Caki2 (cell line): Measurements from ENCODE around the gene MAJIN. TPM values are rescaled to one million over a fixed set of nuclear protein-coding genes. Genes with fewer than 3 reads are reported as not detected.

ENCODE experiments used
- DNase-seq: peaks from one replicate; pipeline ENCODE4 v3.0.0-alpha.2; 2015; ENCODE audit warnings: low read depth
- in situ Hi-C: cut with HindIII; loops from 2 replicates; pipeline ENCODE4 v1.10.0; 2016; ENCODE audit warnings: low sequenced_read_pairs, low pct_unique_long_range_greater_than_20kb, mixed read lengths
- total RNA-seq: library from RNA; depleted of rRNA; stranded (reverse); fragments of >200 nt; shearing (Covaris generic); gene quantifications from 2 replicates; pipeline ENCODE4 v1.2.3, GENCODE V29; 2014; ENCODE audit warnings: low replicate concordance

The MAJIN gene
- total RNA-seq, 1 experiment from 2014 or later, result not detected

- no peak for DNase-seq
- in situ Hi-C loops, result no loop called here
These were observed 69.6 kb downstream of the MAJIN start for GRCh38 chr11:64902102-64902900.

- no peak for DNase-seq
- in situ Hi-C loops, result no loop called here
These were observed 71.1 kb downstream of the MAJIN start for GRCh38 chr11:64900774-64901173.

GRCh38 chr11:64900263-64900678, 71.6 kb downstream of the MAJIN start:
- in situ Hi-C loops, result no loop called here
- DNase-seq, result peak; percentile 64

DNA sequence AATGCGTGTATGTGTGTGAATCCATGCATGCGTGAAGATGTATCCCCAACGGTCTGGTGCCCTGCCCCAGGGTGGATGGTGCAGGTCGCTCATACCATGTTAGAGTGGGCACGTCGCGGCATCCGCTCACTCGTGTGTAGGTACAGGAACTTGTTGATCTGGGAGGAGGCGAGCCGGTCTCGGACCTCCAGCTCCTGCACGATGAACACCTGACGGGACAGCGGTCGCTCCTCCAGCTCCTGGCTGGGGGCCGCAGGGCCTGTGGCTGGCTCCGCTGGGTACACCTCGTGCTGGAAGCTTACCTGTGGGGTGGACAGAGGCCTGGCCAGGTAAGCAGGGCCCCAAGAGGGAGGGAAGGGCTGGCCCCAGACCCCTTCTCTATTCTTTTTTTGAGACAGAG, 73.4 kb downstream of the MAJIN start:
- in situ Hi-C loops, result no loop called here
- no peak for DNase-seq

DNA sequence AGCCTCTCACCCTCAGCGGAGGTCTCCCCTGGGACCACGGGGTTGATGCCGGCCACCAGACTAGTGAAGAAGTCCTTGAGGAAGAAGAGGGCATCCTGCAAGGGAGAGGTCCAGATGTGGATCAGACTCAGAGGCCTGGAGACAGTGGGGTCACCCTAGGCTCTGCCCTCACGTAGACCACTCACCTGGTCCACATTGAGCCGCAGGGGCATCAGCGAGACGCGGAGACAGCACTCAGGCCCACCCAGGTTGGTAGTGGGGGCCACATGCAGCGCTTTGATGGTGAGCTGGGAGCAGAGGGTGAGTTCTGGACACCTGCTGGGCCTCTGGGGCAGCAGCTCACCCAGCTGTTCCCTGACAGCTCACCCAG, 73.8 kb downstream of the MAJIN start:
- no peak for DNase-seq
- in situ Hi-C loops, result no loop called here

- in situ Hi-C loops, result no loop called here
- no peak for DNase-seq
These were observed 74.4 kb downstream of the MAJIN start for GRCh38 chr11:64897381-64898075.

DNA sequence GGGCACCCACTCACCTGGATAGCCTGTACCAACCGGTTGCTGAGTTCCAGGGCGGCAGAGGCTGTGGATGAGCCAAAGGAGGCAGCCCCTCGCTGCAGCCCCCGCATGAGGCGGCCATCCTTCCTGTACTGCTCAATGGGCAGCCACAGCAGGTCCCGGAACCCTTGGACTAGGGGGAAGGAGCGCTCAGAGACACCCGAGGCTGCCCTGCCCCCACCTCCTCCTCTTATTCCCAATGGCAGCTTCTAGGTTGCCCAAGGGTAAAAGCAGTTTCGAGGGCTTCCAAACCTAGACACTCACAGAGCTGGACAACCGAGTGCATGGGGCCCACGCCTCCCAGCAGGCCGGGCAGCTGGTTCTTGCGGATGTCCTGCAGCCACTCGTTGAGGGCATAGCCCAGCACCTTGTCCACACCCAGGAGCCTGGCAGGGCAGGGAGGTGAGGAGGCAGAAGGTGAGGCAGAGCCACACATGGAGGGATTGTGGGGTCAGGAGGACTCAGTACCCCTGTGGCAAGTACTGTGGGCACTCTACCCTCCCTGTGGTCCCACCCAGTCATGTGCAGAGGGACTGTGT, 75.4 kb downstream of the MAJIN start:
- in situ Hi-C loops, result no loop called here

GRCh38 chr11:64894812-64895452, 77.0 kb downstream of the MAJIN start:
- in situ Hi-C loops, result no loop called here

More for the DNA sequence above, 75.4 kb downstream of the MAJIN start:
- DNase-seq, result no peak

DNA sequence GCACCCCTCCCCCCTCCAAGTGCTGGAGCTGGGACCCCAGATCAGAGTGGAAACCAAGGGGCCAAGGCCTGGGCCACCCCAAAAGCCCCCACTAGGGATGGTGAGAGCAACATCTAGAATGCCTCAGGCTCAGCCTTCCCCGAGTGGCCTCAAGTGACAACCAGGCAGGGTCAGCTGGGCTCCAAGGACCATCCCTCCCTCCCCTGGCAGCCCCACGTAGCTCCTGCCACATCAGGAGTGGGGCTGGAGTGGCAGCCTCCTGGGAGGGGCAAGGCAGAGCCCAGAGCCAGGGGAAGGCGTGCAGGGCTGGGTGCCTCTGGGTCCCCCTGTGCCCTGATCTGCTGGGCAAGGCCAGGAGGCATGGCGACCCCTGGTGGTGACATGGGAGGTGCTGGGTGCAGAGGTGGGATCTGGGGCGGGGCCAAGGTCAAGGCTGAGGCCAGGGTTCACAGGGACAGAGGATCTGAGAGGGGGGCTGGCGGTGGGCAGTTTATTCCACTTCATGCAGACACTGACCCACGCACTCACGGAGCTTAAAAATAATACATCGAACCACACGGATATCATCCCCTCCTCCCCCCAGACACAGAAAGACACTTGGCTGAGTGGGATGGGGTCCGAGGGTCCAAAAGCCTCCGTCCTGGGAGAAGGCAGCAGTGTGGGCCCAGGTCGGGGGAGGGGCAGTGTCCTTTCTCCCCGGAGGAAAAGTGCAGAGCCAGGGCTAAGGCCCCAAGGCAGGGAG, 77.7 kb downstream of the MAJIN start:
- in situ Hi-C loops, result no loop called here
- DNase-seq, result peak; percentile 52

More at GRCh38 chr11:64894812-64895452, 77.0 kb downstream of the MAJIN start:
- no peak for DNase-seq

DNA sequence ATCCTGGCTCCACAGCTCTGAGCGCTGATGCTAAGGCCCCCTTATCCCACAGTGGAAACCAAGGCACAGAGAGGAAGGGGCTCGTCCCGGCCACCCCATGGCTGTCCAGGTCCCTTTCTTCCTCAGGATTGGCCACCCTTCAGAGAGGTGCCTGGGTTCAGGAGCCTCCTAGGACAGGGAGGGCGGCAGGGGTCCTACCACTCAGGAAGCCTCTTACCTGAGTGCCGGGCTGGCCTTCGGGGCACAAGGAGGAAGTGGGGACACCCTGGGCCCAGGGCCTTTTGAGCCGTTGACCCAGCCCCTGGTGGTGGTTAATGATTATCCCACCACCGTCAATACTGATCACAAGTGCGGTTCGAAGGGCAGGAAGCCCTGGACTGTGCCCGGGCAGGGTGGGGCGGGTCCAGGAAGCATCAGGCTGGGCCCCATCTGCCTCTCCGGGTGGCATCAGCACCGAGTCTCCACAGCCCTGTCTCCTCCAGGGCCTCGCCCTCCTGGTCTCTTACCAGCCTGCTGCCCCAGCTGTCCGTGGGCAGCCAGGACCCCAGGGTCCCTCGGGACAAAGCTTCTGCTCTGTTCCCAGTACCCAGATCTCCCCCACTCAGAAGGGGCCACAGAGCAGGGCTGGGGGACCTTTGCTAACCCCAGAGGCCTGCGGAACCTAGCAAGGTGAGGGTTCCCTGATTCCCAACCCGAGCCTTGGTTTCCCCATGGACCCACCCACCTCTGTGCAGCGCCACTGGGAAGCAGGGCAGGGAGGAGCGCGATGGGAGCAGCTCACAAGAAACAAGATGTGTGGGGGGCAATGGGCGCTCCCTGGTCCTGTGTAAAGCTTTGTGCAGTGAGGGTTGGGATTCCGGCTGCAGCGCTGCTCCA, 78.5 kb downstream of the MAJIN start:
- in situ Hi-C loops, result no loop called here

GRCh38 chr11:64892838-64893193, 79.1 kb downstream of the MAJIN start:
- no peak for DNase-seq
- in situ Hi-C loops, result no loop called here

More for the DNA sequence above, 78.5 kb downstream of the MAJIN start:
- DNase-seq, result peak; percentile 50

DNA sequence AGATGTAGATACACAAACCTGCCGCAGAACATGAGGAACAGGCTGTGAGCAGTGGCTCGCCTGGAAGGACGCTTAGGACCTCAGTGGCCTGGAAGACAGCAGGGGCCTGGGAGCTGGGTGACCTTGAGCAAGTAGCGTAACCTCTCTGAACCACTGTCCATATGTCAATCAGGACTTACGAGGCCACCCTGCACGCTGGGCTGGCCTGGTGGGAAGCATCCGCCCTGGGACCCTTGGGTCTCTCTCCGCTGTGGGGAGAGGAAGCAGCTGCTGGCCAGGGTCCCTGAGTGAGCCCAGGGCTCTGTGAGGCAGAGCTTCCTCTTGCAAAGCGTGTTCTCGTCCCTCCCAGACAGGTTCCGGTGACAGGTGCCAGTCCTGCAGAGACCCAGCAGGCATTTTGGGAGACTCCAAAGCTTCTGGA, 79.5 kb downstream of the MAJIN start:
- no peak for DNase-seq
- in situ Hi-C loops, result no loop called here

DNA sequence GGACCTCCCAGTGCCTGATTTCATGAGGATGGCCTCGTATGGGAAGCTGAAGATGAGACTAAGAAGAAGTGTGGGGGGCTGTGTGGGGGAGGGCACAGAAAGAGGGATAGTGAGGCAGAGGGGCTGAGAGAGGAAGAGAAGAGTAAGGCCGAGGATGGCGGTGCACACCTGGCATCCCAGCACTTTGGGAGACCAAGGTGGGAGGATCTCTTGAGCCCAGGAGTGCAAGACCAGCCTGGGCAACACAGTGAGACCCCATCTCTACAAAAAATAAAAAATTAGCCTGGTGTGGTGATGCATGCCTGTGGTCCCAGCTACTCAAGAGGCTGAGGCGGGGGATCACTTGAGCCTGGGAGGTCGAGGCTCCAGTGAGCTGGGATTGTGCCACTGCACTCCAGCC, 80.0 kb downstream of the MAJIN start:
- DNase-seq, result no peak
- in situ Hi-C loops, result no loop called here

DNA sequence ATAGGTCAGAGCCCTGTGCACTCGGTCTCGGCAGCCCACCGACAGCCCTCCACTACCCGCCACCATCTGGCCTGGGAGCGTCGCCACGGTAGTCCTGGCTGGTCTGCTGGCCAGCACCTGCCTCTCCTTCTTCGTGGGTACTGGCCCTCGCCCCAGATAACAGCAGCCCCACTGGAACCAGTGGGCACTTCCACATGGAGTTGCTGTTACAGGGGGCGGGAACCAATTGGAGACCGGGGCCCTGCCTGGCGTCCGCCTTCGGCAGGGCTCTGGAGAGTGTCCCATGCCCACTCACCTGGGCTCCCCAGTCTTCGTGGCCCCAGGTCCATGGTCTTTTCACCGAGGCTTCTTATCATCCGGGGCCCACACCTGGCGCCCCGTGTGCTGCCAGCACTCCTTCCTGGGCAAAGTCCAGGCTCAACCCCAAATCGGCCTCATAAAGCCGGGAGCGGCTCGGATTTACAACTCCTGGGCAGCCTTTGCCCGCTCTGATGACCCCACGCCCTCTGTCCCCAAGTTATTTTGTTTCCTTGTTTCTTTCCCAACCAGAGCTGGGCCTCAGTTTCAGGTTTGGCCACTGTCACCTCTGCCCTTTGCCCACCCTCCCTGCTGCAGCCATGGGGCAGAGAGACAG, 80.6 kb downstream of the MAJIN start:
- in situ Hi-C loops, result no loop called here
- no peak for DNase-seq

DNA sequence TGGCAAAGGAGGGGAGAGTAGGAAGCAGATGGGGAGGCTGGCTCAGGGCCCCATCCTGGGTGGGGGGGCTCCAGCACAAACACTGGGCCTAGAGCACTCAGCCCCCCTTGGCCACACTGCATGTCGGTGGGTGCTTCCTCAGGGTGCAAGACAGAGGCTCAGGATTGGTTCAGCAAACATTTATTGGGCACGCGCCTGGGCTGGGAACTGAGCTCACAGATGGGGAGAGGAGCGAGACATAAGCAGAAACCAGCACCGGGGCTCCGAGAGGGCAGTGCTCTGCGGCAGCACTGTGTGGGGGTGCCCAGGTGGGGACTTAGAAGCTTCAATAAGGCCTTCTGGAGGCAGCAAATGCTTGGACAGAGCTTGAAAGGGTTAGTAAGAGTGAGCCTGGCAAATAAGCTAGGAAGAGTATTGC, 81.4 kb downstream of the MAJIN start:
- no peak for DNase-seq
- in situ Hi-C loops, result no loop called here

GRCh38 chr11:64888729-64889511, 83.0 kb downstream of the MAJIN start:
- in situ Hi-C loops, result no loop called here
- DNase-seq, result peak; percentile 86
